Activated CD4-positive, alpha-beta memory T cell treated with anti-CD3 and anti-CD28 coated beads for 36 hours (primary cell): ENCODE results near the gene WDR26. TPM values are rescaled to one million over a fixed set of nuclear protein-coding genes. Genes with fewer than 3 reads are reported as not detected.
"Not testable (repeated sequence)": the region's sequence is repeated elsewhere in the genome, so short reads cannot be mapped to it uniquely, and the experiment has no call there.

Experiments used
- CTCF ChIA-PET: fragments of 350-600 bp; sonication (Branson Sonifier 250); formaldehyde crosslinking; loops from one replicate; lab custom pipeline; 2021; ENCODE audit warnings: antibody characterized with exemption, inconsistent platforms; lab: Charles Lee
- POLR2A ChIA-PET: fragments of 350-600 bp; sonication (Branson Sonifier 250); formaldehyde crosslinking; loops from one replicate; lab custom pipeline; 2021; ENCODE audit warnings: antibody characterized with exemption; lab: Charles Lee
- DNase-seq: peaks from one replicate; pipeline ENCODE4 v3.0.0-alpha.2; 2020
- H3K27ac Mint-ChIP-seq: one replicate; pipeline ENCODE4 v1.8.0; 2021; ENCODE audit warnings: mixed read lengths
- H3K27me3 Mint-ChIP-seq: one replicate; pipeline ENCODE4 v1.8.0; 2021; ENCODE audit warnings: mixed read lengths
- H3K36me3 Mint-ChIP-seq: one replicate; pipeline ENCODE4 v1.8.0; 2021; ENCODE audit warnings: mixed read lengths
- H3K4me1 Mint-ChIP-seq: one replicate; pipeline ENCODE4 v1.8.0; 2021; ENCODE audit warnings: low read depth, mixed read lengths
- H3K4me3 Mint-ChIP-seq: one replicate; pipeline ENCODE4 v1.8.0; 2021; ENCODE audit warnings: mild to moderate bottlenecking, mixed read lengths
- H3K9me3 Mint-ChIP-seq: one replicate; pipeline ENCODE4 v1.8.0; 2021; ENCODE audit warnings: mixed read lengths
- intact Hi-C: fragments of 100-400 bp; cut with micrococcal nuclease; formaldehyde crosslinking; loops from one replicate; pipeline ENCODE4 v1.15.1; 2023
- total RNA-seq, 2 experiments: library from RNA; stranded (reverse); gene quantifications; one replicate each; pipeline ENCODE4 v1.2.3, GENCODE V29; 2021

WDR26 gene
- total RNA-seq: 10 to 100 TPM; 69.2 to 72.2 TPM

- POLR2A ChIA-PET: interaction anchor here (1.0 to 1.6 kb wide), 5 partner anchors 47 to 243 kb away, joined by 3 to 7 read pairs (median 4); partner anchors contain the start of gene CNIH4
- intact Hi-C loops: loop anchor here (1.0 to 10.0 kb wide), 11 partner anchors 22 to 1570 kb away; partner anchors contain the start of genes CAPN2, CNIH4, DEGS1 and FBXO28
- peak within 1 kb of the TSS; percentile 95 for H3K4me3 Mint-ChIP-seq
- peaks cover 20% of the 10 kb centered on the region for H3K36me3 Mint-ChIP-seq
- DNase-seq: peak; percentile 90
- H3K27me3 Mint-ChIP-seq: no peaks in the 10 kb centered on the region
- CTCF ChIA-PET: interaction anchor here (3.5 kb wide), 1 partner anchor 22 kb away, joined by 23 read pairs; no protein-coding TSS in a partner anchor
- no peaks in the 10 kb centered on the region for H3K9me3 Mint-ChIP-seq
- H3K27ac Mint-ChIP-seq: peak within 1 kb of the TSS; percentile 97
- peaks cover 51% of the 10 kb centered on the region for H3K4me1 Mint-ChIP-seq
Measured at GRCh38 chr1:224434691-224435317, at the start of gene WDR26. Gene WDR26 (minus strand): TSS chr1:224434797.

DNA sequence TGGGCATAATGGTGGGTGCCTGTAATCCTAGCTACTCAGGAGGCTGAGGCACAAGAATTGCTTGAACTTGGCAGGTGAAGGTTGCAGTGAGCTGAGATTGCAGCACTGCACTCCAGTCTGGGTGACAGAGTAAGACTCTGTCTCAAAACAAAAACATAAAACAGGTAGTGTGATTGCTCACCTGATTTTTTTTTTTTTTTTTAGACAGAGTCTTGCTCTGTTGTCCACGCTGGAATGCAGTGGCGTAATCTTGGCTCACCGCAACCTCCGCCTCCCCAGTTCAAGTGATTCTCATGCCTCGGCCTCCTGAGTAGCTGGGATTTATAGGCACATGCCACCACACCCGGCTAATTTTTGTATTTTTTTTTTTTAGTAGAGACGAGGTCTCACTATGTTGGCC, 48.6 kb upstream of the WDR26 start:
- H3K27me3 Mint-ChIP-seq, H3K4me1 Mint-ChIP-seq, H3K9me3 Mint-ChIP-seq, POLR2A ChIA-PET, H3K36me3 Mint-ChIP-seq, H3K4me3 Mint-ChIP-seq, intact Hi-C loops, DNase-seq, CTCF ChIA-PET, H3K27ac Mint-ChIP-seq: not testable (repeated sequence)

- no peak overlapping the region for H3K27ac Mint-ChIP-seq
- peaks cover 3% of the 10 kb centered on the region for H3K36me3 Mint-ChIP-seq
- no peaks in the 10 kb centered on the region for H3K4me1 Mint-ChIP-seq
- ChIA-PET CTCF (interaction anchor here (0.9 kb wide), 1 partner anchor 30 kb away, joined by 3 read pairs; no protein-coding TSS in a partner anchor), POLR2A (no interaction called here)
- intact Hi-C loops: no loop called here
- no peak for DNase-seq
- no peak overlapping the region for H3K4me3 Mint-ChIP-seq
- H3K27me3 Mint-ChIP-seq: no peaks in the 10 kb centered on the region
- peaks cover 9% of the 10 kb centered on the region for H3K9me3 Mint-ChIP-seq
Measured at GRCh38 chr1:224482619-224483018, 48.0 kb upstream of the WDR26 start.

DNA sequence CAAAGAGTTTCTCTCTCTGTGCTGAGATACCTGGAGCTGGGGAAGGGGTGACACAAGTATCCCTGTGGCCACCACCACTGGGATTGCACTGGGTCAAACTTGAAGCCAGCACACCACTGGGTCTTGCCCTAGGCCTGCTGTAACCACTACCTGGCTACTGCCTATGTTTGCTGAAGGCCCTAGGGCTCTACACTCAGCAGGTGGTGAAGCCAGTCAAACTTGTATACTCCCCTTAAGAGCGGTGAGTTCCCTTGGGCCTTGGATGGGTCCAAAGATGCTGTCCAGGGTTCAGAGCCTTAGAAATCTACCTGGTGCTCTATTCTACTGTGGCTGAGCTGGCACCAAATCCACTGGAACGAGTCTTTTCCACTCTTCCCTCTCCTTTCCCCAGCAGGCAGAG, 47.0 kb upstream of the WDR26 start:
- no peaks in the 10 kb centered on the region for H3K27me3 Mint-ChIP-seq
- no peaks in the 10 kb centered on the region for H3K4me1 Mint-ChIP-seq
- no peak overlapping the region for H3K27ac Mint-ChIP-seq
- no peak overlapping the region for H3K4me3 Mint-ChIP-seq
- H3K36me3 Mint-ChIP-seq: peaks cover 3% of the 10 kb centered on the region
- ChIA-PET POLR2A (no interaction called here), CTCF (interaction anchor here (0.9 kb wide), 1 partner anchor 31 kb away, joined by 3 read pairs; no protein-coding TSS in a partner anchor)
- H3K9me3 Mint-ChIP-seq: peaks cover 9% of the 10 kb centered on the region
- intact Hi-C loops: no loop called here
- no peak for DNase-seq

DNA sequence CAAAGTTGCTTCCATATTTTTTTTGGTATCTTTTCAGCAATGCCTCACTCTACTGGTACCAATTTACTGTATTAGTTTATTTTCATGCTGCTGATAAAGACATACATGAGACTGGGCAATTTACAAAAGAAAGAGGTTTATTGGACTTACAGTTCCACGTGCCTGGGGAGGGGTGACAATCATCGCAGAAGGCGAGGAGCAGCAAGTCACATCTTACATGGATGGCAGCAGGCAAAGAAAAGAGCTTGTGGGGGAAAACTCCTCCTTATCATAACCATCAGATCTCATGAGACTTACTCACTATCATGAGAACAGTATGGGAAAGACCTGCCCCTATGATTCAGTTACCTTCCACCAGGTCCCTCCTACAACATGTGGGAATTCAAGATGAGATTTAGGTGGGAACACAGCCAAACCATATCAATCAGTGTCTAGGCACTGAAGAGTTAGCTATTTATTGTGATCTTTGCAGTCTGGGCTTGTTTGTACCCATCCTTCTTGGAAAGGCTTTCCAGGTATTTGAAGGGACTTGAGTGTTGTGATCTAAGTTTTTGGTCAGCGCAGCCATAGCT, 46.4 kb upstream of the WDR26 start:
- H3K36me3 Mint-ChIP-seq, H3K27me3 Mint-ChIP-seq, H3K4me3 Mint-ChIP-seq, DNase-seq, H3K9me3 Mint-ChIP-seq, H3K4me1 Mint-ChIP-seq, H3K27ac Mint-ChIP-seq, intact Hi-C loops, CTCF ChIA-PET, POLR2A ChIA-PET: not testable (repeated sequence)

DNA sequence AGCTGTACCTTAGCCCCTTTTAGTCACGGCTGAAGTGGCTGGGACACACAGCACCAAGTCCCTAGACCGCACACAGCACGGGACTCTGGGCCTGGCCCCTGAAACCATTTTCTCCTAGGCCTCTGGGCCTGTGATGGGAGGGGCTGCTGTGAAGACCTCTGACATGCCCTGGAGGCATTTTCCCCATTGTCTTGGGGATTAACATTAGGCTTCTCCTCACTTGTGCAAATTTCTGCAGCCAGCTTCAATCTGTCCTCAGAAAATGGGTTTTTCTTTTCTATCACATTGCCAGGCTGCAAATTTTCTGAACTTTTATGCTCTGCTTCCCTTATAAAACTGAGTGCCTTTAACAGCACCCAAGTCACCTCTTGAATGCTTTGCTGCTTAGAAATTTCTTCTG, 45.6 kb upstream of the WDR26 start:
- H3K36me3 Mint-ChIP-seq, DNase-seq, H3K4me1 Mint-ChIP-seq, intact Hi-C loops, POLR2A ChIA-PET, H3K27me3 Mint-ChIP-seq, H3K27ac Mint-ChIP-seq, H3K9me3 Mint-ChIP-seq, H3K4me3 Mint-ChIP-seq, CTCF ChIA-PET: not testable (repeated sequence)

DNA sequence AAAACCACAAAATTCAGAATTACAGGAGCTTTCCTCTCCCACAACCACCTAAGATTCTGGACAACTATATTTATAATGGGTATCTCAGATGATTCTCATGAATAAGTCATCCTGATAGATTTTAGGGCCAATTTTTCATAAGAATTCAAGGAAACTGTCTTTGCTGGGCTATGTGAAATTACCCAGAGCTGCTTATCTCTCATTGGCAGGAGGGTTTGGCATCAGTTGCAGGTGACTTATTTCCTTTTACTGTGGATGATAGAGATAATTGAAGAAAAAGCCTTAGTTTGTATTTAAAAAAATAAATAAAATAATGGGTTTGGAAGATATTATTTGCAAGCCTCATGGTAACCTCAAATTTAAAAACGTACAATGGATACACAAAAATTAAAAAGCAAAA, 38.2 kb upstream of the WDR26 start:
- ChIA-PET POLR2A (no interaction called here), CTCF (interaction anchor here (0.6 to 2.5 kb wide), 2 partner anchors 15 to 424 kb away, joined by 3 to 7 read pairs; no protein-coding TSS in a partner anchor)
- Mint-ChIP-seq H3K36me3 (no peaks in the 10 kb centered on the region), H3K27me3 (no peaks in the 10 kb centered on the region), H3K9me3 (peaks cover 2% of the 10 kb centered on the region), H3K4me1 (no peaks in the 10 kb centered on the region), H3K4me3 (no peak overlapping the region), H3K27ac (no peak overlapping the region)
- DNase-seq: no peak
- intact Hi-C loops: no loop called here

DNA sequence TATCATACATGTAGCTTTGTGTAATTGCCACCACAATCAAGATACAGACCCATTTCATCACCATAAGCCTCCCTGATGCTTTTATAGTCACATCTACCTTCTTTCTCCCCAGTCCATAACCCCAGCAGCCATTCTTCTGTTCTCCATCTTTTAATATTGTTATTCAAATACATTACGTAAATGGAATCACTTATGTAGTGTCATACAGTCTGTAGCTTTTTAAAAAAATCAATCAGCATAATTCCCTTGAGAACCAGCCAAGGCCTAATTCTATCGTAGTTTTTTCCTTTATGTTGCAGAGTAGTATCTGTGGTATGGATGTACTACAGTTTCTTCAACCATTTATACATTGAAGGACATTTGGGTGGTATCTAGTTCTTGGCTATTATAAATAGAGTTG, 31.6 kb upstream of the WDR26 start:
- no peaks in the 10 kb centered on the region for H3K36me3 Mint-ChIP-seq
- H3K27ac Mint-ChIP-seq: no peak overlapping the region
- H3K27me3 Mint-ChIP-seq: no peaks in the 10 kb centered on the region
- no peaks in the 10 kb centered on the region for H3K9me3 Mint-ChIP-seq
- POLR2A ChIA-PET: no interaction called here
- intact Hi-C loops: no loop called here
- H3K4me1 Mint-ChIP-seq: peaks cover 10% of the 10 kb centered on the region
- CTCF ChIA-PET: interaction anchor here (1.1 to 2.8 kb wide), 2 partner anchors 9 to 47 kb away, joined by 3 to 11 read pairs; no protein-coding TSS in a partner anchor
- no peak overlapping the region for H3K4me3 Mint-ChIP-seq
- no peak for DNase-seq

DNA sequence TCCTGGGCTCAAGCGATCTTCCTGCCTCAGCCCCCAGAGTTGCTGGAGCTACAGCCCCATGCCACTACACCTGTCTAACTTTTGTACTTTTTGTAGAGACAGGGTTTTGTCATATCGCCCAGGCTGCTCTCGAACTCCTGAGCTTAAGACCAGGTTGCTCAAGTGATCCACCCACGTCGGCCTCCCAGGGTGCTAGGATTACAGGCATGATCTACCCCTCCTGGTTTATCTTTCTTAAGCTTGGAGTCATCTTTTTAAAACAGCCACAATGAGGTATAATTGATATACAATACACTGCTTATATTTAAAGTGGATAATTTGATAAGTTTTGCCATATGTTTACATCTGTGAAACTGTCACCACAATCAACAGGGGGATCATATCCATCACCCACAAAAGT, 25.4 kb upstream of the WDR26 start:
- Mint-ChIP-seq H3K27ac (no peak overlapping the region), H3K27me3 (no peaks in the 10 kb centered on the region), H3K4me3 (no peak overlapping the region), H3K9me3 (no peaks in the 10 kb centered on the region), H3K4me1 (peaks cover 10% of the 10 kb centered on the region), H3K36me3 (no peaks in the 10 kb centered on the region)
- intact Hi-C loops: no loop called here
- POLR2A ChIA-PET: no interaction called here
- no peak for DNase-seq
- CTCF ChIA-PET: interaction anchor here (1.3 to 3.3 kb wide), 2 partner anchors 17 to 29 kb away, joined by 3 to 12 read pairs; no protein-coding TSS in a partner anchor

GRCh38 chr1:224458996-224459395, 24.4 kb upstream of the WDR26 start:
- no peak for DNase-seq
- Mint-ChIP-seq H3K27ac (no peak overlapping the region), H3K36me3 (no peaks in the 10 kb centered on the region), H3K4me1 (peaks cover 12% of the 10 kb centered on the region), H3K27me3 (no peaks in the 10 kb centered on the region), H3K4me3 (no peak overlapping the region), H3K9me3 (no peaks in the 10 kb centered on the region)
- POLR2A ChIA-PET: no interaction called here
- intact Hi-C loops: no loop called here
- CTCF ChIA-PET: interaction anchor here (3.3 kb wide), 1 partner anchor 16 kb away, joined by 12 read pairs; no protein-coding TSS in a partner anchor

GRCh38 chr1:224458296-224458695, 23.7 kb upstream of the WDR26 start:
- POLR2A ChIA-PET: no interaction called here
- Mint-ChIP-seq H3K9me3 (no peaks in the 10 kb centered on the region), H3K27me3 (no peaks in the 10 kb centered on the region), H3K27ac (no peak overlapping the region), H3K36me3 (no peaks in the 10 kb centered on the region), H3K4me3 (no peak overlapping the region), H3K4me1 (peaks cover 12% of the 10 kb centered on the region)
- DNase-seq: no peak
- CTCF ChIA-PET: interaction anchor here (0.7 to 3.3 kb wide), 17 partner anchors 8 to 342 kb away, joined by 3 to 27 read pairs (median 5); partner anchors contain the start of genes NVL and WDR26
- intact Hi-C loops: no loop called here

- H3K4me3 Mint-ChIP-seq: no peak overlapping the region
- CTCF ChIA-PET: interaction anchor here (0.7 to 3.3 kb wide), 28 partner anchors 8 to 341 kb away, joined by 3 to 27 read pairs (median 4); partner anchors contain the start of genes NVL and WDR26
- H3K36me3 Mint-ChIP-seq: no peaks in the 10 kb centered on the region
- peaks cover 12% of the 10 kb centered on the region for H3K4me1 Mint-ChIP-seq
- intact Hi-C loops: loop anchor here (1.0 to 2.0 kb wide), 3 partner anchors 23 to 341 kb away; partner anchors contain the start of gene WDR26
- H3K27ac Mint-ChIP-seq: no peak overlapping the region
- no peaks in the 10 kb centered on the region for H3K9me3 Mint-ChIP-seq
- DNase-seq: no peak
- POLR2A ChIA-PET: interaction anchor here (1.3 to 1.6 kb wide), 2 partner anchors 70 to 128 kb away, joined by 5 to 6 read pairs; partner anchors contain the start of gene NVL
- H3K27me3 Mint-ChIP-seq: no peaks in the 10 kb centered on the region
Measured at GRCh38 chr1:224457782-224458144, 23.2 kb upstream of the WDR26 start.
